Skeletal muscle cell (primary cell): Measurements from ENCODE around the gene CHST15.

Experiments used
- DNase-seq: peaks from one replicate; pipeline ENCODE4 v3.0.0-alpha.2; 2010; ENCODE audit warnings: low read depth
- H3K4me3 ChIP-seq: 2 replicates; pipeline ENCODE4 v1.5.1; 2011; ENCODE audit warnings: low read depth, mild to moderate bottlenecking, control low read depth, low read length, moderate library complexity

CHST15 gene

GRCh38 chr10:124007773-124008145 is 85.6 kb downstream of the CHST15 start:
- H3K4me3 ChIP-seq = no peak overlapping the region
- no peak for DNase-seq

GRCh38 chr10:124007102-124007772 is 86.2 kb downstream of the CHST15 start:
- DNase-seq = no peak
- H3K4me3 ChIP-seq = no peak overlapping the region

- DNase-seq = no peak
- H3K4me3 ChIP-seq = no peak overlapping the region
Measured at GRCh38 chr10:124006526-124006925, 86.9 kb downstream of the CHST15 start.

GRCh38 chr10:124005991-124006392 is 87.4 kb downstream of the CHST15 start:
- no peak for DNase-seq

GRCh38 chr10:124005091-124005490 is 88.3 kb downstream of the CHST15 start:
- DNase-seq = no peak

More at GRCh38 chr10:124005991-124006392, 87.4 kb downstream of the CHST15 start:
- H3K4me3 ChIP-seq = no peak overlapping the region

GRCh38 chr10:124004663-124005004 is 88.8 kb downstream of the CHST15 start:
- no peak overlapping the region for H3K4me3 ChIP-seq
- DNase-seq = no peak

More at GRCh38 chr10:124005091-124005490, 88.3 kb downstream of the CHST15 start:
- H3K4me3 ChIP-seq = no peak overlapping the region

GRCh38 chr10:124003871-124004662 is 89.3 kb downstream of the CHST15 start:
- H3K4me3 ChIP-seq = no peak overlapping the region
- no peak for DNase-seq

GRCh38 chr10:124003481-124003870 is 89.9 kb downstream of the CHST15 start:
- H3K4me3 ChIP-seq = no peak overlapping the region
- no peak for DNase-seq

- H3K4me3 ChIP-seq = no peak overlapping the region
- DNase-seq = no peak
Measured at GRCh38 chr10:124003070-124003419, 90.4 kb downstream of the CHST15 start.

GRCh38 chr10:124002391-124003069 is 90.9 kb downstream of the CHST15 start:
- H3K4me3 ChIP-seq = no peak overlapping the region
- DNase-seq = no peak

GRCh38 chr10:124001391-124002148 is 91.8 kb downstream of the CHST15 start:
- DNase-seq = no peak
- no peak overlapping the region for H3K4me3 ChIP-seq

GRCh38 chr10:124000792-124001201 is 92.6 kb downstream of the CHST15 start:
- DNase-seq = no peak
- no peak overlapping the region for H3K4me3 ChIP-seq

GRCh38 chr10:123999956-124000615 is 93.3 kb downstream of the CHST15 start:
- DNase-seq = no peak
- H3K4me3 ChIP-seq = no peak overlapping the region

- no peak for DNase-seq
- no peak overlapping the region for H3K4me3 ChIP-seq
Measured at GRCh38 chr10:123999261-123999660, 94.1 kb downstream of the CHST15 start.

- no peak overlapping the region for H3K4me3 ChIP-seq
- no peak for DNase-seq
Measured at GRCh38 chr10:123998197-123999141, 94.9 kb downstream of the CHST15 start.

- peak; percentile 79 for DNase-seq
- H3K4me3 ChIP-seq = no peak overlapping the region
Measured at GRCh38 chr10:123997486-123998196, 95.8 kb downstream of the CHST15 start.

GRCh38 chr10:123997013-123997412 is 96.4 kb downstream of the CHST15 start:
- no peak overlapping the region for H3K4me3 ChIP-seq
- DNase-seq = no peak

GRCh38 chr10:123996302-123996701 is 97.1 kb downstream of the CHST15 start:
- H3K4me3 ChIP-seq = no peak overlapping the region
- no peak for DNase-seq
